Prostate gland (tissue), 2 donors: ENCODE measurements around the gene FAM174C. TPM values are rescaled to one million over a fixed set of nuclear protein-coding genes. Genes with fewer than 3 reads are reported as not detected.

Experiments used
- DNase-seq: peaks from one replicate; pipeline ENCODE4 v3.0.0-alpha.2; 2019; ENCODE audit warnings: low spot score
- H3K27ac ChIP-seq, 2 donors: fragments of 200-600 bp; sonication (generic); 2 replicates each; pipeline ENCODE4 v1.5.1; 2017 to 2019
- H3K27me3 ChIP-seq: fragments of 200-600 bp; sonication (generic); replicated peaks from 2 replicates; pipeline ENCODE4 v1.5.1; 2019; ENCODE audit not compliant: insufficient read depth
- H3K36me3 ChIP-seq, 2 donors: fragments of 200-600 bp; sonication (generic); 1 replicate in 1 of 2; 2 replicates in 1 of 2; pipeline versions ENCODE4 v1.5.1 to v1.8.1; 2017 to 2019
- H3K4me1 ChIP-seq: fragments of 200-600 bp; sonication (generic); replicated peaks from 2 replicates; pipeline ENCODE4 v1.5.1; 2019
- H3K4me3 ChIP-seq, 2 donors: fragments of 200-600 bp; sonication (generic); 2 replicates each; pipeline ENCODE4 v1.5.1; 2017 to 2019
- H3K9me3 ChIP-seq: fragments of 200-600 bp; sonication (generic); 2 replicates; pipeline ENCODE4 v1.5.1; 2017
- CTCF ChIP-seq, 4 experiments: fragments of 200-600 bp in 2 of 4; fragments of 450-650 bp in 2 of 4; sonication (generic) in 2 of 4; IDR thresholded peaks; 1 replicate in 3 of 4; 2 replicates in 1 of 4; pipeline ENCODE4 v1.5.1; 2016 to 2019; ENCODE audit warnings: antibody characterized with exemption in 4 of 4, mild to moderate bottlenecking in 2 of 4, moderate library complexity in 2 of 4
- POLR2A ChIP-seq: fragments of 450-650 bp; IDR thresholded peaks from one replicate; pipeline ENCODE4 v1.6.1; 2016; ENCODE audit warnings: antibody characterized with exemption, mild to moderate bottlenecking
- POLR2AphosphoS5 ChIP-seq: sonication (generic); formaldehyde crosslinking; IDR thresholded peaks from one replicate; pipeline ENCODE4 v1.6.1; 2017; ENCODE audit warnings: antibody characterized with exemption
- WGBS: methylation state at CpG from one replicate; pipeline ENCODE4 v1.1.5; 2018; 5-methylcytosine and 5-hydroxymethylcytosine counted together
- intact Hi-C: fragments of 100-400 bp; cut with DNase I; formaldehyde crosslinking; loops from one replicate; pipeline ENCODE4 v1.14.2; 2022
- total RNA-seq, 2 donors: library from RNA; depleted of rRNA; stranded (reverse); fragments of >200 nt; gene quantifications; one replicate each; pipeline ENCODE4 v1.1.0, GENCODE V29; 2016

Gene FAM174C
- total RNA-seq, 2 donors from 2014 or later, result 95.1 to 98.7 TPM

GRCh38 chr19:1308718-1309117 is 33.4 kb downstream of the FAM174C start:
- TF ChIP-seq POLR2AphosphoS5, result no peak
- no peak for TF ChIP-seq POLR2A
- no peak for TF ChIP-seq CTCF (IDR thresholded peaks at IDR 0.05)
- Histone ChIP-seq H3K36me3 (no peaks in the 10 kb centered on the region), H3K4me3 (no peak overlapping the region), H3K27me3 (no peaks in the 10 kb centered on the region), H3K9me3 (no peaks in the 10 kb centered on the region), H3K27ac (no peak overlapping the region), H3K4me1 (peaks cover 5% of the 10 kb centered on the region)
- intact Hi-C loops, result no loop called here
- WGBS, result 66% methylated on average over 11 of the region's 11 CpGs
- no peak for DNase-seq

GRCh38 chr19:1309977-1310852 is 34.9 kb downstream of the FAM174C start:
- WGBS, result 70% methylated on average over 26 of the region's 28 CpGs
- no peak overlapping the region for H3K4me3 ChIP-seq
- H3K4me1 ChIP-seq, result peaks cover 5% of the 10 kb centered on the region
- H3K27me3 ChIP-seq, result no peaks in the 10 kb centered on the region
- no peaks in the 10 kb centered on the region for H3K9me3 ChIP-seq
- intact Hi-C loops, result loop anchor here (10.0 kb wide), 1 partner anchor 95 kb away; the partner anchor contains the start of genes DAZAP1 and GAMT
- TF ChIP-seq POLR2A (no peak), POLR2AphosphoS5 (no peak), CTCF (IDR thresholded peaks at IDR 0.05) (no peak)
- H3K27ac ChIP-seq, result no peak overlapping the region
- H3K36me3 ChIP-seq, result no peaks in the 10 kb centered on the region
- DNase-seq, result no peak

GRCh38 chr19:1310853-1311180 is 35.5 kb downstream of the FAM174C start:
- Histone ChIP-seq H3K4me3 (no peak overlapping the region), H3K9me3 (no peaks in the 10 kb centered on the region), H3K27me3 (no peaks in the 10 kb centered on the region), H3K4me1 (peaks cover 5% of the 10 kb centered on the region), H3K36me3 (no peaks in the 10 kb centered on the region), H3K27ac (no peak overlapping the region)
- intact Hi-C loops, result loop anchor here (10.0 kb wide), 1 partner anchor 94 kb away; the partner anchor contains the start of genes DAZAP1 and GAMT
- 84% methylated on average over 14 of the region's 18 CpGs for WGBS
- no peak for DNase-seq
- TF ChIP-seq POLR2A, result no peak
- TF ChIP-seq CTCF (IDR thresholded peaks at IDR 0.05), result no peak
- TF ChIP-seq POLR2AphosphoS5, result no peak

GRCh38 chr19:1311543-1312091 is 36.3 kb downstream of the FAM174C start:
- TF ChIP-seq POLR2AphosphoS5, result no peak
- TF ChIP-seq POLR2A, result no peak
- no peak for TF ChIP-seq CTCF (IDR thresholded peaks at IDR 0.05)
- no peak for DNase-seq
- H3K4me3 ChIP-seq, result no peak overlapping the region
- peaks cover 5% of the 10 kb centered on the region for H3K4me1 ChIP-seq
- intact Hi-C loops, result loop anchor here (10.0 kb wide), 1 partner anchor 93 kb away; the partner anchor contains the start of genes DAZAP1 and GAMT
- H3K27ac ChIP-seq, result no peak overlapping the region
- 77% methylated on average over 14 of the region's 21 CpGs for WGBS
- no peaks in the 10 kb centered on the region for H3K9me3 ChIP-seq
- no peaks in the 10 kb centered on the region for H3K36me3 ChIP-seq
- H3K27me3 ChIP-seq, result no peaks in the 10 kb centered on the region
